ENCODE results near the gene USPL1. TPM values are rescaled to one million over a fixed set of nuclear protein-coding genes. Genes with fewer than 3 reads are reported as not detected.

USPL1 gene
- total RNA-seq, 1 experiment from 2014 or later = 6.0 TPM

- Histone ChIP-seq H3K79me2 (ENCODE audit: low read length) (peaks cover 76% of the 10 kb centered on the region), H3K9me2 (replicated peaks; ENCODE audit: low read length) (no peaks in the 10 kb centered on the region), H3K27ac (ENCODE audit: low read length) (no peak overlapping the region), H3K4me3 (ENCODE audit: low read length) (peak overlapping the region; percentile 85), H3K4me1 (ENCODE audit: insufficient read depth, low read length) (peaks cover 17% of the 10 kb centered on the region), H3F3A (ENCODE audit: low read length, unreplicated experiment) (no peaks in the 10 kb centered on the region), H3K36me3 (ENCODE audit: low read depth, low read length) (no peaks in the 10 kb centered on the region), H3K27me3 (ENCODE audit: low read length) (no peaks in the 10 kb centered on the region), H3K4me2 (ENCODE audit: low read length) (peak overlapping the region; percentile 88), H3K9ac (ENCODE audit: low read length) (peak overlapping the region; percentile 96), H4K20me1 (ENCODE audit: low read length) (peaks cover 10% of the 10 kb centered on the region; the same call in 1 of the 2 replicates), H2AFZ (ENCODE audit: low read length) (0 out of 2 replicates have a peak overlapping the region, but pooled peaks have one; percentile 64), H3K9me3 (ENCODE audit: low read length) (no peaks in the 10 kb centered on the region)
- BruUV-seq (replicated peaks) = no TSS peak
- TF ChIP-seq EZH2phosphoT487 (IDR thresholded peaks at IDR 0.05; ENCODE audit: borderline replicate concordance, low read length) = no peak
- TF ChIP-seq EZH2 (IDR thresholded peaks at IDR 0.05; ENCODE audit: low read length, unreplicated experiment) = no peak
- TF ChIP-seq CTCF (conservative IDR thresholded peaks at IDR 0.05; ENCODE audit: low read depth, low read length) = no peak
- ChIA-PET CTCF (no interaction called here), POLR2A (ENCODE audit: unreplicated experiment) (no interaction called here)
- DNase-seq = no peak
- intact Hi-C loops (cut with micrococcal nuclease) = loop anchor here (5.0 kb wide), 1 partner anchor 43 kb away; no protein-coding TSS in a partner anchor
- ATAC-seq = no peak
These were observed 2.2 kb upstream of the USPL1 start for GRCh38 chr13:30615481-30615865.

- H3K9me3 ChIP-seq (ENCODE audit: low read length) = no peaks in the 10 kb centered on the region
- no peaks in the 10 kb centered on the region for H3K27me3 ChIP-seq (ENCODE audit: low read length)
- CTCF ChIA-PET = no interaction called here
- H3F3A ChIP-seq (ENCODE audit: low read length, unreplicated experiment) = no peaks in the 10 kb centered on the region
- no TSS peak for BruUV-seq (replicated peaks)
- H3K9me2 ChIP-seq (replicated peaks; ENCODE audit: low read length) = no peaks in the 10 kb centered on the region
- peaks cover 12% of the 10 kb centered on the region; the same call in 1 of the 2 replicates for H4K20me1 ChIP-seq (ENCODE audit: low read length)
- H3K27ac ChIP-seq (ENCODE audit: low read length) = peak overlapping the region; percentile 88
- H3K9ac ChIP-seq (ENCODE audit: low read length) = peak overlapping the region; percentile 96
- H3K4me3 ChIP-seq (ENCODE audit: low read length) = peak overlapping the region; percentile 85
- peak overlapping the region; percentile 64; the same call in 1 of the 2 replicates for H2AFZ ChIP-seq (ENCODE audit: low read length)
- H3K4me2 ChIP-seq (ENCODE audit: low read length) = peak overlapping the region; percentile 88
- no peak for ATAC-seq
- peak; percentile 19 for DNase-seq
- intact Hi-C loops (cut with micrococcal nuclease) = loop anchor here (2.0 to 5.0 kb wide), 2 partner anchors 44 to 187 kb away; no protein-coding TSS in a partner anchor
- peaks cover 81% of the 10 kb centered on the region for H3K79me2 ChIP-seq (ENCODE audit: low read length)
- POLR2A ChIA-PET (ENCODE audit: unreplicated experiment) = interaction anchor here (0.6 to 1.0 kb wide), 2 partner anchors 18 to 31 kb away, joined by 4 to 7 read pairs; no protein-coding TSS in a partner anchor
- TF ChIP-seq EZH2phosphoT487 (IDR thresholded peaks at IDR 0.05; ENCODE audit: borderline replicate concordance, low read length) (no peak), CTCF (conservative IDR thresholded peaks at IDR 0.05; ENCODE audit: low read depth, low read length) (no peak), EZH2 (IDR thresholded peaks at IDR 0.05; ENCODE audit: low read length, unreplicated experiment) (no peak)
- no peaks in the 10 kb centered on the region for H3K36me3 ChIP-seq (ENCODE audit: low read depth, low read length)
- H3K4me1 ChIP-seq (ENCODE audit: insufficient read depth, low read length) = peaks cover 22% of the 10 kb centered on the region
These were observed 1.7 kb upstream of the USPL1 start for GRCh38 chr13:30615866-30616541.

DNA sequence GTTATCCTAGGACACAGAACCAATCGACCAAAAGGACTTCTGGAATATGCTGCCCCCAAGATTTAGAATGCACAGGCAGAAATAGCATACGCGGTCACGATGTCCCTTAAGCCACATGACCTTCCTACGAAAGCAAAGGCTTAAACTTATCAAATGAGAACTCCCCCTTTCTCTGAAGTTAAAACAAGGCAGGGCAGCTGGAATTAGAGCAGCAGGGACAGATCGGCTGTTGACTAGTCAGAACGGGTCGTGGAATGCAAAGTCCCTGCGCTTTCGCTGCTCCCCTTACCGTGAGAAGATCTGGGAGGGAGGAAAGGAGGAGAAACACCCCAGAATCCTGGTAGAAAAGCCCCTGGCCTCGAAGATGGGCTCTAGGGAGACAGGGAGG, 799 bp upstream of the USPL1 start:
- peak overlapping the region; percentile 64 for H2AFZ ChIP-seq (ENCODE audit: low read length)
- ATAC-seq = peak; percentile 41
- DNase-seq = peak; percentile 67

More for the DNA sequence above, 799 bp upstream of the USPL1 start:
- Histone ChIP-seq H3K36me3 (ENCODE audit: low read depth, low read length) (0 out of 2 replicates have a peak, but pooled peaks cover 1% of the 10 kb centered on the region), H3K4me3 (ENCODE audit: low read length) (peak overlapping the region; percentile 85), H3K4me2 (ENCODE audit: low read length) (peak overlapping the region; percentile 88), H3K9ac (ENCODE audit: low read length) (peak overlapping the region; percentile 96), H3K79me2 (ENCODE audit: low read length) (peaks cover 88% of the 10 kb centered on the region), H3F3A (ENCODE audit: low read length, unreplicated experiment) (no peaks in the 10 kb centered on the region), H3K27me3 (ENCODE audit: low read length) (no peaks in the 10 kb centered on the region), H3K9me2 (replicated peaks; ENCODE audit: low read length) (no peaks in the 10 kb centered on the region), H3K27ac (ENCODE audit: low read length) (peak overlapping the region; percentile 88), H3K9me3 (ENCODE audit: low read length) (no peaks in the 10 kb centered on the region), H3K4me1 (ENCODE audit: insufficient read depth, low read length) (peaks cover 24% of the 10 kb centered on the region), H4K20me1 (ENCODE audit: low read length) (peaks cover 12% of the 10 kb centered on the region; the same call in 1 of the 2 replicates)
- ChIA-PET POLR2A (ENCODE audit: unreplicated experiment) (interaction anchor here (0.6 to 1.0 kb wide), 3 partner anchors 22 to 195 kb away, joined by 4 to 7 read pairs (median 5); no protein-coding TSS in a partner anchor), CTCF (no interaction called here)
- no peak for TF ChIP-seq EZH2 (IDR thresholded peaks at IDR 0.05; ENCODE audit: low read length, unreplicated experiment)
- TF ChIP-seq CTCF (conservative IDR thresholded peaks at IDR 0.05; ENCODE audit: low read depth, low read length) = no peak
- TF ChIP-seq EZH2phosphoT487 (IDR thresholded peaks at IDR 0.05; ENCODE audit: borderline replicate concordance, low read length) = no peak
- BruUV-seq (replicated peaks) = no TSS peak
- intact Hi-C loops (cut with micrococcal nuclease) = loop anchor here (1.0 to 5.0 kb wide), 5 partner anchors 32 to 195 kb away; partner anchors contain the start of gene UBE2L5
